ENCODE measurements around the gene PLA2G4A. TPM values are rescaled to one million over a fixed set of nuclear protein-coding genes. Genes with fewer than 3 reads are reported as not detected.

PLA2G4A gene
- total RNA-seq, 1 experiment from 2014 or later: 14.7 TPM

DNA sequence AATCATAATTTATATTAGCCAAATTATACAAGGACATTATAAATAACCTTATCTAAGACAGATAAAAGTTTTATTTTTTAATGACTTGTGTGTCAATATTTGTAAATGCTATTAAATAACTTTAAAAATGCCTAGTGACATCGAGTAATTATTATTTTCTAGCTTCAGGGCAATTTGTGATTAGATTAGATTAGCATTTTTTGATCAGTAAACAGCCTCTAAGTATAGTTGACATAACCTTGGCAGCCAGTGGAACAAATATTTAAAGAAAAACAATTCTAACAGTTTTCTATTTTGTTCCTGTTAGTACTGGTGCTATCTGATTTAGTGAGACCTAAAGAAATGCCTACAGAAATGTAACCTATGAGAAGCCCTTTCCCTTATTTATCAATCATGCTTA, 169.1 kb downstream of the PLA2G4A start:
- DNase-seq: no peak
- Histone ChIP-seq H3K36me3 (no peaks in the 10 kb centered on the region), H3K4me3 (no peak overlapping the region), H3K27me3 (no peaks in the 10 kb centered on the region), H3K9me3 (no peaks in the 10 kb centered on the region)

DNA sequence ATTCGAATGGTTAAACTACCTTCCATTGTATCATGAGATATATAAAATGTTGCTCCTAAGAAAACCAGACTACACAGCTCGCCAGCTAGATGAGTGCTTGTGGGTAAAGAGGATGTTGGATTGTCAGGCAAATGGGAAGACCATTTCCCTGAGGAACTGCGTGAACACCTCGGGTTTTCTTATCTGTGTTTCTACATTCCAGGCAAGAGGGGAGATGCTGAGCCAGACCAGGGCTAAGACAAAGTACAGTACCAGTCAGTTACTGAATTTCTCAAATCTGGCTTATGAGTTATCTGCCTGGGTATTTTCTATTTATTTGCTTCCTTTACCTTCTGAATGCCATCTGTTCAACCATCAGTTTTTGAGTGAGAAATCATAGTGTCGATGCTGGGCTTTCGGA, 170.8 kb downstream of the PLA2G4A start:
- Histone ChIP-seq H3K4me3 (no peak overlapping the region), H3K27me3 (no peaks in the 10 kb centered on the region), H3K9me3 (no peaks in the 10 kb centered on the region), H3K36me3 (no peaks in the 10 kb centered on the region)
- no peak for DNase-seq

DNA sequence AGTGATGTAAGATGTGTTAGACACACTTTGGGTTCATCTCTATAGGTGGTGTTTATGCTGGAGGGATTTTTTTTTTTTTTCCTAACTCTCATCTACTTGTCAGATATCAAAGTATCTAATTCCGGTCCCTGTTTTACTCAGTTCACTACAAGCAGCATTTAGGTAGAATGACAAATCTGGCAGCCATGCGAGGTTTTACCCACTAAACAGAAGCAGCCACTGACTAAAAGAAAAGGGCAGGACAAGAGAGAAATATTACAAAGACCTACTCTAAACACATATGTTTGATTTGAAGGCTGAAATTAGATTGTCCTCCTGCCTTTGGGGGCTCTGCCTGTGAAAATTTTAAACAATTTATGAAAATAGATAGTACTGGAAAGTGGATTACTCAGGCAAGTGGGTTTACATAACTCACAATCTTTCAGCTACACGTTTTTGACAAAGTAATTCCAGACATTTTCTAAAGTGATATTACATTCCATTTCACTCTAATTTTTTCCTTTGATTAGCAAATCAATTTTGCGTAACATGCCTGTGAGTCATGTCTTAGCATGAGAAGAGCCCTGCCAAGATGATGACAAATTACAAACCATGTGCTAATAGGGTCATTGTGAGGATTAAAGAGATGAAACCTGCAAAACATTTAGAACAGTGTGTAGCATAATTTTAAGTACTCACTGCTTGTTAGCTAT, 172.6 kb downstream of the PLA2G4A start:
- Histone ChIP-seq H3K4me3 (no peak overlapping the region), H3K9me3 (no peaks in the 10 kb centered on the region), H3K27me3 (no peaks in the 10 kb centered on the region), H3K36me3 (no peaks in the 10 kb centered on the region)
- DNase-seq: peak; percentile 58

DNA sequence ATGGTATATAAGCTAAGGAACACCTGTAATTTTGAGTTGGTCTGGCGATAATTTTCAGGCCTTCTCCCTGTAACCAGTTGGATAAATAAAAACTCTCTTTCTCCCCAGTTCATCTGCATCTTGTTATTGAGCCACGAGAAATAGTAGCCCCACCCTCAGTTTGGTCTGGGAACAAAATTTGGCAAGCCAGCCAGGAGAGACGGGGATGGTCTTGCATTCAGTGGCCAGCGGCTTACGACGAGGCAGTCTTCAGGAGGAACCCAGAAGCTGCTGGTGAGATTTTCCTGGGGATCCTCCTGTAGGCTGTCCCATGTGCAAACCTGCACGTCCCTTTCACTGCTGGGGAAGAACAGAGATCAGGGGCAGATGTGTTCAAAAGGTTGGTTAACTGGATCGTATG, 174.6 kb downstream of the PLA2G4A start:
- DNase-seq: no peak
- H3K9me3 ChIP-seq: no peaks in the 10 kb centered on the region
- no peak overlapping the region for H3K4me3 ChIP-seq
- H3K36me3 ChIP-seq: no peaks in the 10 kb centered on the region
- H3K27me3 ChIP-seq: no peaks in the 10 kb centered on the region

DNA sequence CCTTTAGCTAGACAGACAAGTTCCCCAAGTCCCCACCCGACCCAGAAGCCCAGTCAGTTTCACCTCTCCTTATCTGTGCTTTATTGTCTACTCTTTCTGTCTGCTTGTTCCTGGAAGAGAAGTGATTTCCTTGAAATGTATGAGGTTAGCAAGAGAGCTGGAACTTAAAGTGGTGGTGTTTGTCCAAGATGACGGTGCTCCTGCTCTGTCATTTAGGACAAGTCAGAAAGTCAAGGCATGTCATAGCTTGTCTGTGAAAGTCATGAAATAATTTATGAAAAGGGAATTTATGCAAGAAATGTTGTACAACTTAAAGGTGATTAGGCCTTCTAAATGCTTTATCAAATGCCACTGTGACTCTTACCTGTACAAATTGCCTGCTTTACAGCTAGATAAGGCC, 178.1 kb downstream of the PLA2G4A start:
- DNase-seq: no peak
- H3K9me3 ChIP-seq: no peaks in the 10 kb centered on the region
- no peak overlapping the region for H3K4me3 ChIP-seq

DNA sequence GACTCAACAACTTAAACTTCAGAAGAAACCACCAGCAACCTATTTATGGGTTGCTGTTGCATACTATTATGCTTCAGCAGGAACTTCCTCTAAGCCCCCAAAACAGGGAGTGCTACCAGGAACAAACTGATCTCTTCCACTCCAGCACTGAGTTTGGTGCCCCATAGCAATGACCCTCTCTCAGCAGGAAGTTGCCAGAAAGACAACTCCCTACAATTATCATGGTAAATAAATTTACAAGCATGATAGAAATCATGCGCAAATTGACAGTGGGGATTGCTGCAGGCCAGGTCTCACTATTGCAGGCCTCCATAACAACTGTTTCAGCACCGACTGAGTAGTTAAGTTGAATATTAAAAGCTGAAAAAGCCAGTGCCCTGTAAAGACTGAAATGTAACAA, 180.6 kb downstream of the PLA2G4A start:
- no peak for DNase-seq
- Histone ChIP-seq H3K9me3 (no peaks in the 10 kb centered on the region), H3K4me3 (no peak overlapping the region), H3K27me3 (no peaks in the 10 kb centered on the region), H3K36me3 (no peaks in the 10 kb centered on the region)

More for the DNA sequence above, 178.1 kb downstream of the PLA2G4A start:
- Histone ChIP-seq H3K27me3 (no peaks in the 10 kb centered on the region), H3K36me3 (no peaks in the 10 kb centered on the region)

DNA sequence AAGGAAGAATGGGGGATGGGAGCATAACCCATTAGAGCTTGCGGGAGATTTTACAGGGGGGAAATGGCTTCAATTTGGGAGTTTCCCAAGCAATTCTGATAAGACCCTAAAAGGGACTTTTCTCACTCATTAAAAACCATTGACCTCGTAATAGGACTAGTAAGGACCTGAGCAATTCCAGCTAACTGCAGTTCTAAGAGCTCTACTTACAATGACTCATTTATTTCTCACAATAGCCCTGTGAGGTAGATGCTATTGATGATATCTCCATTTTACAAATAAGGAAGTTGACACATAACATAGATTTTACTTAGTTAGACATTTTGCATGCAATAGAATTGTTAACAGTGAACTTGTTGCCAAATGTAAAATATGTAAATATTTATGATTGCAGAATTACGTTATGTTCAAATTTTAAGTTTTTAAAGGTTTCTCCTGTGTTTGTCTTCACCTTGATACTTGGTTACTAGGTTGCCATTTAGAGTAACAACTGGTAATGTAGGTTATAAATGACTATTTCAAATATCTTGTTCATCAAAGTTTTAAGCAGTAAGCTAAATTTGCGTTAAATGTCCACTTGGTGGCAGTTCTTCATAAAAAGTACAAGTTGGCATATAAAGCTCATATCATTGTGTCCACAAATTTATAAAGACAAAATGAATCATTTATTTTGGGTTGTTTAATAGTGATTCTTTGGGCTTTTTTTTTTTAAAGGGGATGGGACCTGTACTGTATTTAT, 182.0 kb downstream of the PLA2G4A start:
- no peak for DNase-seq
- no peaks in the 10 kb centered on the region for H3K27me3 ChIP-seq

DNA sequence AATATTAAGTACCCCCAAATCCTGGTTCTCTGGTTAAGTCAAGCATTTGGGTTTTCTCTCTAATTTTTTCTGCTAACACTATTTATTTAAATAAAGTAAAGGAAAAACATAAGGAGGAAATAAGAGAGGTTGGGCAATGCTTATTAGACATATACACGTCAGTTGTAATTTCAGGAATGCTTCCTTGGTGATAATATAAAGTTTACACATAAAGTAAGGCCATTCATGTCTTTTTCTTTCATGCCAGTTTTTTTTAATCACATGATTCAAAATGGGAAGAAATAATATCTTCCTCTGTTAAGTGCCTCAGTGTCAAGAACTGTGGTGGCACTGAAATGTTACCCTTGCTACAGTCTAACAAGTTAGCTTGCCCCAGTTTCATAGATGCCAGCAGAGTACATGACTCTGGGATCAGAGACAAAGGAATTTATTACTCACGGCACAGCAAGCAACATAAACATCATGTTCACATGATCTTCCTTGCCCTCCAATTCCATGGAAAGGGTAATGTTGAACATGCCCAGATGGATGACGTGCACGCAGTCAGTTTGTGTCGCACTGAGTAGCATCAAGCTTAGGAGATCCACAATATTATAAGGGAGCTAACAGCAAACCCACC, 184.9 kb downstream of the PLA2G4A start:
- no peak for DNase-seq
- Histone ChIP-seq H3K36me3 (no peaks in the 10 kb centered on the region), H3K9me3 (no peaks in the 10 kb centered on the region), H3K27me3 (no peaks in the 10 kb centered on the region), H3K4me3 (no peak overlapping the region)

More for the DNA sequence above, 182.0 kb downstream of the PLA2G4A start:
- no peaks in the 10 kb centered on the region for H3K36me3 ChIP-seq
- no peak overlapping the region for H3K4me3 ChIP-seq
- no peaks in the 10 kb centered on the region for H3K9me3 ChIP-seq

DNA sequence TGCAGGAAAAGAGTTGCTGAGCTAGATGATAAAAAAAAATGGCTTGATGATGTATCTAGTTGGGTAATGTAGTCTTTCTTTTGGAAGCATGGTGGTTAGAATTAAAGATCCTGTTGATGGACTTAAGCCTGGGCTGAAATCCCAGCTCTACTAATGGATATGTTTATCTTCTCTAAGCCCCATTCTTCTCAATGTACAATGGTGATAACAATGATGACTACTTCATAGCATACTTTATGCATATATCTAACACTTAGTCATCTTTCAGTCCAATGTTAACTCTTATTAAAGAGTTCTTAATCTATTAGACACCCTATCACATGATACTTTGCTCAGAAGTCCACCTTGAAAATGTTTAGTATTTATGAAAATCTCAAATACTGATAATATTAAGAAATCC, 189.5 kb downstream of the PLA2G4A start:
- no peak for DNase-seq
- Histone ChIP-seq H3K9me3 (peaks cover 9% of the 10 kb centered on the region), H3K36me3 (no peaks in the 10 kb centered on the region), H3K27me3 (no peaks in the 10 kb centered on the region), H3K4me3 (no peak overlapping the region)

DNA sequence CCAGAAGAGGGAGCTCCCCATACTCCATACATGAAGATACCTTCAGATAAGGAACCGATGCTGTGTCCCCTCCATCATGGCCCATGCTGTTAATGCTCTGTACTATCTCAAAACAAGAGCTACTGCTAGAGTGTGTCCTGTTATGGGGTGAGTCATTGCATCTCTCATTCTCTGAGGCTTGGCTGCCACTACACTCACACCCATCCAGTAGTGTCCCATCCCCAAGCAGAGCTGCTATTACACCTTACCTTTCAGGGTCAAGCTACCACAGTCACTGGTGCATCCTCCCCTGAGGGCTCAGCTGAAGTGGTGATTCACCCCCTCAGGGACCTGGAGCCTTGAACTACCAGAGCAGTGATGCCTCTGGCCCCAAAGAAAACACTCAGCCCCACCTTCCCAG, 198.5 kb downstream of the PLA2G4A start:
- Histone ChIP-seq H3K36me3 (no peaks in the 10 kb centered on the region), H3K27me3 (no peaks in the 10 kb centered on the region), H3K9me3 (peaks cover 5% of the 10 kb centered on the region), H3K4me3 (no peak overlapping the region)
- no peak for DNase-seq

DNA sequence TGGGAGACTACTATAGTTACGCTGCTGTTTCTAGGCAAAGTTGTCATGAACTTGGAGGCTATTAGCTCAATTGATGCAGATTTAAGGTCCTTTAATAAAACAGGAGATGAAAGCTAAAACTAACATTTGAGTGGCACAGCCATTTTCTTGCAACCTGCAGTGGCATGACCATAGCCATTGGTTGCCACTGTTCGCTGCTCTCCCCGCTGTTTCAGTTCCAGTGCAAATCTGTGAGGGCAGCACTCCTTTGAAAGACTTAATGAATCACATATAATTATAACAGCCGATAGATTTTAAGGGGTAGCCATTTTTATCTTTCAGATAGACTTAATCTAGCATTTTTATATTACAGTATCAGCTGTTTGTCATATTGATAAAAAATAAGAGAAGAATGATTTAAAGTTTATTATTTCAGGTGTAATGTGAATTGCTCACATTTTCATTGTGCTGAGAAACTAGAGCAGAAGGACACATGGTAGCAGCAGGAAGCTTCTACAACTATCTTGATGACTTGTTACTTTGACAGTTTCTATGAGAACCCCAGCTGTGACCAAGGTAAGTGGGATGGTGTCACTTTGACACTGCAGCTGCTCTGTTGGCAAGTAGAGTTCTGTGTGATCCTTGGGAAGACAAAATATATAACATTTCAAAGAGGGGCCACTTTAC, 203.7 kb downstream of the PLA2G4A start:
- Histone ChIP-seq H3K4me3 (no peak overlapping the region), H3K27me3 (no peaks in the 10 kb centered on the region), H3K36me3 (no peaks in the 10 kb centered on the region), H3K9me3 (peaks cover 5% of the 10 kb centered on the region)
- no peak for DNase-seq

DNA sequence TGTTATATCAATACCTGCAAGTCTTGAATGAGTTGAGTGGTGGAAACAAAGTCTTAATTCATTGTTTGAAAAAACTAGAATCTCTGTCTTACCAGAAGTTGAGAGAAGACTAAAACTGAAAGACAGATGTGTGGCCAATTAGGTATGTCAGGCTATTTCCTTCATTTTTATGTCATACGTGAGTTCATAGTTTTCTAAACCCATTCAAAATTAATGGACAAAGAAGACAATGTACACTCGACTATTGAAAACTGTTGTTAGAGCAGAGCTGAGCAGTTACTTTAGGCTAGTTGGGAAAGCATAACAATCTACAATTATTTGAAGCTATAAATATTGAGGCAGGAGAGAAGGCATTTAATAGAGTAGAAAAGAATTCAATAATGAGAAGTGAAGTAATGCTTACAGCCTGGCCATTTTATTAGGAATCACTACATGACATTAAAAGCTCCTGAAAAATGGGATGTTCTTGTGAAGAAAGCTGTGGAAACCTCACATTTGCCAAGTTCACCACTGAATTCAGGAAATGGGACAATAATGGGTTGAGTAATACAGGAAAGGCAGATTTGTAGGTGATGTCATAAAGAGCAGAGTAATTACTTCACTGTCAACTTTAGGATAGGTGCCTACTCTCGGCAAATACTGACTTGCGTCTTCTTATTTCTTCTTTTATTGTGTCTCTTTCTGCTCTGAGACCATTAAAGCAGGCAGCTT, 204.4 kb downstream of the PLA2G4A start:
- no peak for DNase-seq
- Histone ChIP-seq H3K9me3 (peaks cover 5% of the 10 kb centered on the region), H3K36me3 (no peaks in the 10 kb centered on the region), H3K4me3 (no peak overlapping the region), H3K27me3 (no peaks in the 10 kb centered on the region)

DNA sequence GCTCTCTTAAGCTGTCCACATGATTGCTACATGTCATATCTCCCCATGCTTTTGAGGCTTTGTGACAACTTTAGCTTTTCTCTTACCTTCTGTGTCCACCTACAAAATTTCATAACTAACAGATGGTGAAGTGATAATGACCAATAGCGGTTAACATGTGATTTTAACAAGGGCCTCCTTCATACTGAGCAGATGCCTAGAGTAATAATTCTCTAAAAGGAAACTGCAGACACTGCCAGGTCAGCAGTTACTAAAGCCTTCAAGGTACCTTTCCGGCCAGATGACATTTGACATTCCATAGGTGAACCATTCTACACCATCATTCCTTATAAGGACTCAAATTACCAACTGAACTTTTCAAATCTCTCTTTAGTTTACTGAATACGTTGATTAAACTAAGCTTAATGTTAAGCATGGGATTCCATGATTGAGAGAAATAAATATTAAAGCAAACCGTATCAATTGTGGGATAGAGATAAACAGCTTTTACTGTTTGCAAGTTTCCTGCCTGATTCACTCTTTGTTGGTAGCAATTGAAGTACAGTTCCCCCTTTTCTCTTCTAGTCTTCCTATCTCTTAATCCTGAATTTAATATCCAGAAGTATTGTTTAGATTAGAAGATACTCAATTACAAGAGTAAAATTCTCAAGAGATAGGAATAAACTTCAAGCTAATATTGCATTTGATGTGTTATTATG, 205.1 kb downstream of the PLA2G4A start:
- no peaks in the 10 kb centered on the region for H3K27me3 ChIP-seq
- no peak for DNase-seq
- H3K4me3 ChIP-seq: no peak overlapping the region
- peaks cover 5% of the 10 kb centered on the region for H3K9me3 ChIP-seq
- H3K36me3 ChIP-seq: no peaks in the 10 kb centered on the region

DNA sequence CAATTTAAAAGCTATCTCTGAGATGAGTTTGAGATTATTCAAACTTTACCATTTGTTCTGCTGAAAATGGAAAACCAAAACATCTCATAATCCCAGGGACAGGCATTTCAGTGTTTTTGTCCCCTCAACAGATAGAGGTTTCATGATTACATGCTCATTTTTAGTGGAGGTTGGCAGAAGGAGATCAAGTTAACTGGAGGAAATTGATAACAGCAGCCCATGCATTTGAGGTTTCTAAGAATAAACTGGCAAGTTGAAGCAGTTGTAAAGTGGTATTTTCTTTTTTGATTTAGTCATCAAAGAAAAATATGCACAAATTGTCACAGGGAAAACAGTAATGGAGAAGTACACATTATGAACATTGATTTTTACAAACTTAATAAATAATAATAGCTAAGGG, 205.8 kb downstream of the PLA2G4A start:
- Histone ChIP-seq H3K27me3 (no peaks in the 10 kb centered on the region), H3K36me3 (no peaks in the 10 kb centered on the region), H3K9me3 (peaks cover 2% of the 10 kb centered on the region; the same call in 1 of the 2 replicates), H3K4me3 (no peak overlapping the region)
- DNase-seq: no peak

DNA sequence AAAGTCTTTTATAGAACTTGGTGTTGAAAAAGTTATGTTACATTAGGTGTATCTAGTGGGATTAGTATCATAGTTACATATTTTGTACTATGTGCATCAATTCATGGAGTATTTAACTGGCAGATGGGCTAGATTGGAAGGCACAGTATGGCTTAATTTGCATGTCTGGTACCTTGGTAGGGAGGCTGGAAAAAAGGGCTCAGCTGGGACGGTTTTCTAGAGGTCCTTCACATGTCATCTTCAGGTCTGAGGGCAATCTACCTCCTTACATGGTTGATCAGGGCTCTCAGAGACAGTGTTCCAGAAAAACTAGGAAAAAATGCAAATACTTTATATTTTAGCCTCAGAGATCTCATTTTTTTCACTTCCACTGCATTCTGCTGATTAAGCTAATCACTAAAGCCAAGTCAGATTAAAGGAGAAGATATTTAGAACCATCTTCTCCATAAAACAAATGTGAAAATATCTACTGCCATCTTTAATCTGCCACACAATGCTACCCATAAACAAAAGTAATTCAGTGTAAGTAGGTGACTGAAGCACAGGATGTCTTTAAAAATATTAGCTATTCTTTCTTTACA, 209.3 kb downstream of the PLA2G4A start:
- H3K36me3 ChIP-seq: no peaks in the 10 kb centered on the region
- H3K4me3 ChIP-seq: no peak overlapping the region
- H3K27me3 ChIP-seq: no peaks in the 10 kb centered on the region
- no peak for DNase-seq
- no peaks in the 10 kb centered on the region for H3K9me3 ChIP-seq

Measured in MG63 (cell line).